Embryonic facial prominence (tissue), 1 donor: ENCODE measurements around the gene C11orf54.

Experiments
- DNase-seq: peaks from one replicate; pipeline ENCODE4 v3.0.0-alpha.2; 2016; ENCODE audit errors: extremely low spot score

C11orf54 gene

DNA sequence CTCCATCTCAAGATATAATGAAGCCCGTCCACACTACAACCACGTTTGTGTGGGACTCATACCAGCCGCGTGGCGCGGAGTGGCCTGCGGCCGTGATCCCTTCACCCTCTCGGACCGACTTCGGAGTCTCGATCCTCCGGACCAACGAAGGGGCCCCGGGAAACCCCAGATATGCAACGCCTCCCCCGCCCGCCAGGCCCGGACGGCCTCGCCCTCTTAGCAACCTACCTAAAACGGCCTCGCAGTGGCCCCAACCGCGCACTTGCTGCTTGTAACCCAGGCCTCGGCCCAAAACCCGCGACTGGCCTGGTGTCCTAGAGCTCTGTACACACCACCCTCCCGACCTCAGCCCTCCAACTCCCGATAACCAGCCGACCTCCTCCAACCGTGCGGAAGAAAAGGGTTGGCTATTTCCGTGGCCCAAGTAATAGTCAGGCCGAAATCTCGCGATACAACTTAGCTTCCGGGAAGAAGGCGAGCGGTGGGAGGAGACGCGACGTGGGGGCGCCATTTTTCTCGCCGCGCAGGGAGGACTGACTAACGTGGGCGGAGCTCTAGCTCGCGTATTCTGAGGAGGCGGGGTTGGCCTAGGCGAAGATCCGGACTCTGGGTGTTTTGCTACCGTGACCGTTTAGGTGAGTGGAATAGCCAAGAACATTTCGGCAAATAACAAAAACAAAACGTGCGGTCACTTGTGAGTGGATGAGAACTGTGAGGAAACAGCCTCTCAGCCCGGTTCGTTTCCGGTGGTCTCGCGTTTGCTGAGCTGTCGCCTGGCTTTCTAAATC lies at the start of gene C11orf54, which contains the start of gene TAF1D:
Gene C11orf54 (plus strand): TSS at position 579 of the 788 bp plus-strand sequence. CDS start 5,722 bp downstream, outside the sequence.
Gene TAF1D (minus strand): TSS at position 402 of the 788 bp plus-strand sequence. CDS start 2,191 bp downstream, outside the sequence.
- peak; percentile 96 for DNase-seq

DNA sequence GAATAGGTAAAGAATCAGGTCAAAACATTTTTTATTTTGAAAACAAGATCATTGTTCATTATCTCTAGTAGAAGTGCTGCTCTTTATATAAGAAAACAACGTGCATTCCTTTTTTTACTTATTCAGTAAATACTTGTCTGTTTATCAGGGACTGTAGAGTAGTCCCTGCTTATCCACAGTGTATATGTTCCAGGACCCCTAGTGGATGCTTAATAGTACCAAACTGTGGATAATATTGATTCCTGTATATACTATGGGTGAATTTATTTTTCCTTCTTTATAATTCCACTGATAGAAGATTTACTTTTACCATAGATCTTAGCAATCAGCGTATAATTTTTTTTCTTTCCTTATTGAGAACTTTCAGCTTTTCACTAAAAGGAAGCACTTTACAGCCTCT lies 47.4 kb upstream of the C11orf54 start:
- no peak for DNase-seq

DNA sequence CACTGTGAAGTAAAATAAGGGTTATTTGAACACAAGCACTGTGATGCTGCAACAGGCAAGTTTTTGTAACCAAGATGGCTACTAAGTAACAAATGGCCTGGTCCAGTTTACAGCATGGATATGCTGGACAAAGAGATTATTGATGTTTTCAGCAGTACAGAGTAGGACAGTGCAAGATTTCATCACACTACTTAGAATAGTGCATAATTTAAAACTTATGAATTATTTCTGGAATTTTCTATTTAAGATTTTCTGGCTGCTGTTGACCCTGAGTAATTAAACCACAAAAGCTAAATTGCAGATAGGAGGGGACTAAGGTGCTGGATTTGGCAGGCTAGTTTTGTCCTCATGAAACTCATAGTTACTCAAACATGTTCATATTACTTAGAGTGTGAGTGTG lies 46.9 kb upstream of the C11orf54 start:
- no peak for DNase-seq

DNA sequence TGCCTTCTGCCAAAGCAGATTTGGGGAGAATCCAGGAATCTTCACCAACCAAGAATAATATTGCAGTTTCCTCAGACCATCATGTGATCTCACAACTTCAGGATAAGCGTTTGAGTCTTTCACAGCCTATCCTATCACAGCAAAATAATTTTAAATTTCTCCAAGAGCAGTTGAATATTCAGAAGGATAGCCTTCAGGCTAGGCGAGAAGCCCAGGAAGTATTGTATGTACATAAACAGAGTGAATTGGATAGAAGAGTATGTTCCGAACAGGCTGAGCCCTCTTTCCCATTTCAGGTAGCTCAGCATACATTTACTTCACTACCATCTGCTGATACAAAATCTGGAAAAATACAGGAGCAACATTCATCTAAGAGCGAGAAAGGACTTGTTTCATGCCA lies 43.9 kb upstream of the C11orf54 start:
- no peak for DNase-seq

DNA sequence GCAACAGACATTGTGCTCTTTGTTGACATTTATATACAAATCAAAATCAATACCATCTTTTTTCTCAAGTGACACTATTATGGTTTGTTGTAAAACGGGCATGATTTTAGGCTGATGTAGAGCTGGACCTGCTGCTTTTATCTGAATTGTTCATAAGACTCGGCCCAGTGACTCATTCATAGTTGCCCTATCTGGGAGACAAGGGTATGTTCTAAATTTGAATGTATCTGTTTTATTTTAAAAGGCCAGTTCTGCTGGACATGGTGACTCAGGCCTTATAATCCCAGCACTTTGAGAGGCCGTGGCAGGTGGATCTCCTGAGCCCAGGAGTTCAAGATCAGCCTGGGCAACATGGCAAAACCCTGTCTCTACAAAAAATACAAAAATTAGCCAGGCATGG lies 40.6 kb upstream of the C11orf54 start:
- DNase-seq, result no peak

DNA sequence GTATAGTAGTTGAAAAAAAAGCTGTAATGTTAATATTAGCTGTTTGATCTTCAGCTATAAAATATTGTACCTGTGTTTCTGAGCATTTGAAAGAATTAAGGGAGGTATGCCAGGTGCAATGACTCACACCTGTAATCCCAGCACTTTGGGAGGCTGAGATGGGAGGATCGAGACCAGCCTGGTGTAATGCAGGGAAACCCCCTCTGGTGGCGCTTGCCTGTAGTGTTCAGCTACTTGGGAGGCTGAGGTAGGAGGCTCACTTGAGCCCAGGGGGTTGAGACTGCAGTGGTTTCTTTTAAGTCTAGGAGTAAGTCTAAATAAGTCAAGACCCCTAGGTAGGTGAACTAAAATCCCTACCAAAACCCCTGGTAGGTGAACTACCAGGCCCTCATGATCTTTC lies 37.2 kb upstream of the C11orf54 start:
- no peak for DNase-seq

DNA sequence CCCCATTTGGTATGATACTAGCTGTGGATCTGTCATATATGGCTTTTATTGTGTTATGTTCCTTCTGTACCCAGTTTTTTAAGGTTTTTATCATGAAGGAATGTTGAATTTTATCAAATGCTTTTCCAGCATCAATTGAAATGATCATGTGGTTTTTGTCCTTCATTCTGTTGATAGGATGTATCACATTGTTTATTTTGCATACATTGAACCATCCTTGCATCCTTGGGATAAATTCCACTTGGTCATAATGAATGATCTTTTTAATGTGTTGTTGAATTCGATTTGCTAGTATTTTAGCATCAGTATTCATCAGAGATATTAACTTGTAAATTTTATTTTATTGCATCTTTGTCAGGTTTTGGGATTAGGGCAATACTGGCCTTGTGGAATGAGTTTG lies 31.2 kb upstream of the C11orf54 start:
- DNase-seq, result no peak

DNA sequence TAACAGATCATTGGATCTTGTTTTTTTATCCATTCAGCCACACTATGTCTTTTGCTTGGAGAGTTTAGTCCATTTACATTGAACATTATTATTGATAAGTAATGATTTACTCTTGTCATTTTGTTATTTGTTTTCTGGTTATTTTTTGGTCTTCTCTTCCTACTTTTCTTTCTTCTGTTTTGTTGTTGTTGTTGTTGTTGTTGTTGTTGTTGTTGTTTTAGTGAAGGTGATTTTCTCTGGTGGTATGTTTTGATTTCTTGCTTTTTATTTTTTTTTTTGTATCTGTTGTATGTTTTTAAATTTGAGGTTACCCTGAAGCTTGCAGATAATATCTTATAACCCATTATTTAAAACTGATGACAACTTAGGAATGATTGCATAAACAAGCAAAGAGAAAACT lies 28.8 kb upstream of the C11orf54 start:
- DNase-seq, result no peak

DNA sequence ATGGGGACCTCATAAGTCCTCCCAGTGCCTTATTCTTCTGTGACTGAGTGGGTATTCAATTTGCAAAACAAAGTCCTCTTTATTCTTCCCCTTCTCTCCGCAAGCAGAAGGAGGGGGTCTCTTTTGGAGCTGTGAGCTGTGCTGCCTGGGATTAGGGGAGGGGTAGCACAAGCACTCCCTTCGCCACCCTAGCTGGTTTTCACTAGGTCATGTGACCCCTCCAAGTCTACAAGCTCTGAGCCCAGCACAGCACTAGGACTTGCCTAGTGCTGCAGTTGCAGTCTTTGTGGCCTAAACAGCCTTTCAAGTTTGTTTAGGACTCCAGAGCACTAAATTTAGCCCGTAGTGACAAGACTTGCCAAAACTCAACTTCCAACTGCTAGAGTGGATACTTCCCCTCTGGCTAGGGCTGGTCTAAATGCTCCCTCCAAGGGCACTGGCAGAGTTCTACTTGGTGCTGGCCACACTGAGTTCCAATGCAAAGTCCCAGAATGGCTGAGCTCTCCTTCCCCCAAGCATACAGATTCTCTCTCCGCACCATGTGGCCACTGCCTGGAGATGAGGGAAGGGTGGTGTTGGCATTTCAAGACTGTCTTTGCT lies 25.6 kb upstream of the C11orf54 start:
- no peak for DNase-seq

DNA sequence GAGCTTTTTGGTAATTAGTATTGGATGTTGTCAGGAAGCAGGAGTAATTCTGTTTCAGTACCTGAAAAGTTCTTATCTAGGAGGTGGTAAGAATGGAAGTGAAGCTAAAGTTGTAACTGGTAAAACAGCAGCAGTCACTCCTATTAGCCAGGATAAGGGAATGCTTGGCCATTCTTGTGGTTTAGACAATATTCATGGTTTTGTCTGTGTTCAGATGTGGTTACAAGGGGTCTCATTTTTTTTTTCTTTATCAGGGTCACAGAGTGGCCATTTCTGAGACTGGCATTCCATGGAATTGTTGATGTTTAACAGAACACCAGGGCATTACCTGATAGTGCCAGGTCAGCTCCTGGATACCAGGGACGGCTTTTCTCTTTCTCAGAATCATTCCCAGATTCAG lies 24.0 kb upstream of the C11orf54 start:
- DNase-seq, result no peak

DNA sequence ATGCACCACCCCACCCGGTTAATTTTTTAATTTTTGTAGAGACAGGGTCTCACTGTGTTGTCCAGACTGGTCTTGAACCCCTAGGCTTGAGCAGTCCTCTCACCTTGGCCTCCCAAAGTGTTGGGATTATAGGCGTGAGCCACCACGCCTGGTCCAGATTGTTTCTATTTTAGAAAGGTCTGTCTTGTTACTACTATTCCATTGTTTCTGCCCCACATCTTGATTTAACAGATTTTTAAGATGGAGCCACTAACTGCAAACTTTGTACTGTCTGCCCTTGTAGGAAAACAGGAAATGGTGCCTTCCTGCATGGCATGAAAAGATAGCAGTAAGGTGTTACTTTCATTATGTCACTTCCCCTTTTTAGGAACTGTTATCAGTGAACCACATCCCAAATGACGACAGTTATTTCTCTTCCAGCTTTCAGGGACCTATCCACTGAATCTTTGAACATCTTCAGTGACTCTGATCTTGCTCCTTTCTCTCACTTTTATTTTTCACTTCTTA lies 23.4 kb upstream of the C11orf54 start:
- DNase-seq, result no peak

DNA sequence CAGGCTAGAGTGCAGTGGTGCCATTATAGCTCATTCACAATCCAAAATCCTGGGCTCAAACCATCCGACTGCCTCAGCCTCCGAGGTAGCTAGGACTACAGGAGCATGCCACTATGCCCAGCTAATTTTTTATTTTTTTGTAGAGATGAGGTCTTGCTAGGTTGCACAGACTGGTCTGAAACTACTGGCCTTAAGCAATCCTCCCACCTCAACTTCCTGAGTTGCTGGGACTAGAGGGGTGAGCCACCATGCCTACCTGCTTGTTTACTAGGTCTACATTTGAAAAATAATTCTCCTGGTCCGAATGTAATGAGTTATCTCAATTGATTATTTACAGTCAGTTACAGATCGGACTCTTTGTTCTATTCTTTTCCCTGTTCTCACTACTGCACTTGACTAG lies 22.2 kb upstream of the C11orf54 start:
- no peak for DNase-seq

DNA sequence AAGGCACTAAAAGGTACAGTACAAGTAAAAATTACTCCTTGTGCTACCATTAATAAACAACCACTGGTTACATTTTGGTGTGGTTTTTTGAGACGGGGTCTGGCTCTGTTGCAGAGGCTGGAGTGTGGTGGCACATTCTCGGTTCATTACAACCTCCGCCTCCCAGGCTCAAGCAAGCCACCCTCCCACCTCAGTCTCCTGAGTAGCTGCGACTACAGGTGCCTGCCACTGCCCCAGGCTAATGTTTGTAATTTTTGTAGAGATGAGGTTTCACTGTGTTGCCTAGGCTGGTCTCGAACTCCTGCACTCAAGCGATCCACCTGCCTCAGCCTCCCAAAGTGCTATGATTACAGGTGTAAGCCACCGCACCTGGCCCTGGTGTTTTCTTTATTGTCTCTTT lies 20.9 kb upstream of the C11orf54 start:
- DNase-seq, result no peak

DNA sequence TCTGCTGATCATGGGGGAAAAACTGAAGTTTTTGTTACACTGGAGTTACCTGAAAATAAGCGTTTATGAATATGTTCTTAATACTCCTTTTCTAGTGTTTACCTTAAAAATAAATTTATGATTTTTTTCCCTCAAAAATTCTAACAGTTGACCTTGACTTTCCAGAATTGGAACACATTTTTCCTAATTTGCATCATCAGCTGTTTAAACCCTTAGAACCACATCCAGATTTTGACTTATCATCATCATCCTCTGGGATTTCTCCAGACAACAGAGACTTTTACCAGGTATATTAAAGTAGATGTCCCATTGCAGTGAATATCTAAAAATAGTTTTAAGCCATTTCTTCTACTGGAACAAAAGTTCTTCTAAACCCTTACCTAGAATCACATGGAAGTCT lies 17.4 kb upstream of the C11orf54 start:
- DNase-seq, result no peak

DNA sequence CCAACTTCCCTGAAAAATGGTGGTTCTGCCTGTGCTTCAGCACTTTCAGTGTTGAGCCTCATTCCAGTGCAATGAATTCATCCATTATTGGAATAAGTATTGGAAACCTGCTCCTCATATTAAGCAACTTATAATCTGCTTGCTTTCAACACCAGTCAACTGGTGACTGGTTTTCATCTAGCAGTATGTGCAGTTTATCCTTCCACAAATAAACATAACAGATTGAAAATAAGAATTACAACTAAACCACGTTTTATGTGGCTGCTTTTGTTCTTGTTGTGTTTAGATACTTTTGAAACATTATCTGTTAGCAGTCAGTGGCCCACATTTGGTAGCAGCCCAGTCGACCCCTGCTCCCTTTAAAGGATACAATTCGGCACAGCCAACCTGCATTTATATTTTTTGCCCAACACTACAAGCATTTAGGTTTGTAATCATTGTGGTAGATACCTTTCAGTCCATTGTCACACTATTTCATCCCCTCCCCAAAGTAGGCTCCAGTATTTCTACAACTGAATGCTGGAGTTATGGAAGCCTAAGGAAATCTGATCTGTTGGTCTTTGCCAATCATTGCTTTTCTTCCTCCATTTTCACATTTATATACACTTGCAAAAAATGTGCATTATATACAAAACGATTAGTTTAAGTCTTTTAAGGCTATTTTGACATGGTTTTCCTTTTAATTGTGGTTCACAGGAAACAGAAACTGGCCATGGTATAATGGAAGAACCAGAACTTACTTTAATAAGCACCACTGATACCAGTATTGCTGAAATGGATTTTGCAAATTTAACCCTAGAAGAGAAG lies 13.3 kb upstream of the C11orf54 start:
- DNase-seq, result no peak

DNA sequence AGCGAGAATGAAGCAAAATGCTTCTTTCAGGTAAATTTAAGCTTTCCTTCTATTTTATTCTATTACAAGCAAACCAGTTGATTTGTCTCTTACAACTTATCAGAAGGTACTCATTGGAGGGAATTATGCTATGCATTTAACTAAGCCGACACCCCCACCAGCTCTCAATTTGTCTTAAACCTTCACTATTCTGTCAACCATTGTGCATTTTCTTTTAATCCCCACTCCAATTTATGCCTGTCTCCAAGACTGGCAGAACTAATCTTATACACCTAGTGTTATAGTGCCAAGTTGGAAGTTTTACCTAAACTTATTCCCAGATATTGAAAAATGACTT lies 12.7 kb upstream of the C11orf54 start:
- no peak for DNase-seq

DNA sequence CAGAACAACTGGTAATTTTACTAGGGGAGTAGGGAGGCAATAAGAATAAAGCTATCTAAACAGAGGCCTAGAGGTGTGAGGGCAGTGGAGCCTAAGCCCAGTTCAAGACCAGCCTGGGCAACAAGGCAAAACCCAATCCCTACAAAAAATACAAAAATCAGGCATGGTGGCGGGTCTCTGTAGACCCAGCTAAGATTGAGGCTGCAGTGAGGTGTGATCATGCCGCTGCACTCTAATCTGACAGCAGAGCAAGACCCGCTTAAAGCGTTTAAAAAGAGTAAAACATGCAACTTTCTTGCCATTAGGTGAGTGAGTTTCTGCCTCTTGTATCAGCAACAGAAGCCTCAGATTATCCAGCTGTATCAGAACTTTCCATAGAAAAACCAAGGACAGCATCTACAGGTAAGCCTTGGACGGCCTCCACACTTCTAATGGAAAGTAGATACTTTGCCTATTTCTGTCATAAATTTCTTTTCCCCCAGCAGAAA lies 12.3 kb upstream of the C11orf54 start:
- no peak for DNase-seq

DNA sequence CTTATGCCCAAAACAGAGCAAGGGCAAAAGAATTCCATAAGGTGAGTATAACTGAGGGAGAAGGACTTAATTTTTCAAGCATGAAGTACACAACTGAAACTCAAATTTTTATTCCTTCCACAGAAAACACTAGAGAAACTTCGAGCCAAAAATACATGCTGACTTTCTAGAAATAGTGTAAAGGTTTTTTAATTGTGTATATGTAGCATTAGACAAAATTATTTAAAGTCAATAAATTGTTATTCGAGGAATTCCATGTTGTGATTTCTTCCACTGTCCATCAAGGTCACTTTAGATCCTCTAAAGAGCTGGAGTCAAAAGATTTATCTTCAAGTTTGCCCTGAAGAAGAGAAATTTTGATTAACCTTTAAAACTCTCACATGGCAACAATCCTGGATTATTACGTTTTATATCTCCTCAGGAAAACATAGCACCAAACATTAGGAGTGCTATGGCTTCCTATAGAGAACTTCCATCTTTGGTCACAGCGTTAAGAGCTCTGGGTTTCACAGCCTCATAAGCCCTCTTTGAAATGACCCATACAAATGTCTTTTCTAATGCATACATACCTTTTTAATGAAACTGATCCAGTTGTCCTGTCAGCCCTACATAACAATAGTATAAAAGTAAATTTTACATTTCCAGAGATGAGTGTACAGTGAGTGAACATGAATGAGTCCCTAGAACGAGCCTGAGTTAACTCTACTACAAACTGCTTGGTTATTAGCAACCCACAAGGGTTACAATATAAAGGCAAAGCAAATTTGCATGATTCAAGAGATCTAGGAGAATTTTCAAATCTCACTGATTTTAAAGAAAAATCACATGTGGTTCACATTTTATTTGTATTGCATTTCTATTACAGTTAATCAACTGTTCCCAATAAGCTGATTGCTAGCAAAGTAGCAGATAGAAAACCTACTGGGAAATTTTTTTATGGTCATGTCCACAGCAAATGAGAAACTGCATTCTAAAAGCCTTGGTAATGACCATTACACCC lies 11.1 kb upstream of the C11orf54 start:
- no peak for DNase-seq

DNA sequence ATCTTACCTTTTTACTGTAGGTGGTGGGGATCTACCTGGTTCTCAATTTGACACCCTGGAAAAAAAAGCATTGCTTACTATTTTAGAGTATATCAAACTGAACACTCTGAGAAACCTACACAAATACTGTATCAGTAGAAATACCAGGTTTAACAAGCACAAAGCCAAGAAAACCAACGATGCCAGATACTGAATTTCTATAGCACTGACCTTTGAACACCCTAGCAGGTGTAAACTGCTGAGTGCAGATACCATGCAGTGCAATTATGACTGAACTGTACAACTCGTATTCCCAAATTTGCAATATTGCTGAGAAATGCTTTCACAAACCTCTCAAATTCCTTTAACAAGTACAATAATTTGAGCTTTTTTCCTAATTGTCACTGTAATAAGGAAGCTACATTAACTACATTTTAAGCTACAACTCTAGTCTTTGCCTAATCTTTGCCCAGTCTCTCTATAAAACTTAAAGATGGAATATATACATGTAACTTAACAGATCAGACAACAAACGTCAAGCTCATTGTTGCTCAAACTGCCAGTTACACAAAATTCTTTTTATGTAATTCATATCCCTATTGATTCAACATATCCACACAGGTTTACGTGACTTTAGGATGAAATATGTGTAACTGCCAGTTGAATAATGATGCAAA lies 9.1 kb upstream of the C11orf54 start:
- DNase-seq, result no peak

DNA sequence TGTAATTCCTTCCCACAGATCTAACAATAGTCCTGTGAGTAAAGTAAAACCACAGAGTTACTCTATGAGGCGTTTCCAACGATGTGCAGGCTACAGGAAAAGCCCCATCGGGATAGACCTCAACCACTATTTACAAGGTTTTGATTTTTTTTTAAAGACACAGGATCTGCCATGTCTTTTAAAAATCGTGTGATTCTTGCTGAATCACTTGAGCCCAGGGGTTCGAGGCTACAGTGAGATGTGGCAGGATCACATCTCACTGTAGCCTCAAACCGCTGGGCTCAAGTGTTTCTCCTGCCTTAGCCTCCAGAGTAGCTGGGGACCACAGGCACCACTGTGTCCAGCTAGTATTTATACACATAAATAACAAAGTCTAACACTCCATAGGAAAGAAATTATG lies 8.0 kb upstream of the C11orf54 start:
- DNase-seq, result no peak
